ENCODE results near the gene CASQ1. TPM values are rescaled to one million over a fixed set of nuclear protein-coding genes. Genes with fewer than 3 reads are reported as not detected.
A peak's percentile ranks its signal among the peaks of the same experiment; 100 is the strongest.

The CASQ1 gene
- total and polyA plus RNA-seq, 9 of the 15 experiments (the other 6 are each of a cell fraction or from before 2014, with no cell fraction given), result not detected

GRCh38 chr1:160205242-160206035 is 15.1 kb downstream of the CASQ1 start, which contains the start of gene PEA15 (continued):
- TF ChIP-seq ZNF232 (CRISPR knock-in tag; IDR thresholded peaks at IDR 0.05) (no peak), TCF3 (CRISPR knock-in tag; IDR thresholded peaks at IDR 0.05) (0 out of 2 replicates have a peak, but pooled peaks have one; percentile 13), ZNF445 (CRISPR knock-in tag; IDR thresholded peaks at IDR 0.05; ENCODE audit: low read depth) (no peak), SLC30A9 (CRISPR knock-in tag; IDR thresholded peaks at IDR 0.05) (no peak), MBD2 (IDR thresholded peaks at IDR 0.05; ENCODE audit: borderline replicate concordance, low read depth) (no peak), GABPB2 (CRISPR knock-in tag; conservative IDR thresholded peaks at IDR 0.05) (no peak), ATF7 (IDR thresholded peaks at IDR 0.05) (peak; percentile 63), DMBX1 (CRISPR knock-in tag; IDR thresholded peaks at IDR 0.05; ENCODE audit: borderline replicate concordance) (no peak), ZBTB9 (CRISPR knock-in tag; IDR thresholded peaks at IDR 0.05) (no peak), JUNB (CRISPR knock-in tag; conservative IDR thresholded peaks at IDR 0.05) (no peak), ZNF583 (CRISPR knock-in tag; IDR thresholded peaks at IDR 0.05) (no peak), ATF4 (CRISPR knock-in tag; IDR thresholded peaks at IDR 0.05) (no peak), ZNF253 (CRISPR knock-in tag; conservative IDR thresholded peaks at IDR 0.05) (no peak), HMGN3 (IDR thresholded peaks at IDR 0.05; ENCODE audit: borderline replicate concordance, extremely low read depth, insufficient read length, low read depth, low read length) (no peak), GATAD2B (IDR thresholded peaks at IDR 0.05; ENCODE audit: borderline replicate concordance) (no peak), CEBPB (tag; IDR thresholded peaks at IDR 0.05) (no peak), NFE2 (IDR thresholded peaks at IDR 0.05; ENCODE audit: low read depth) (no peak), ZNF408 (CRISPR knock-in tag; IDR thresholded peaks at IDR 0.05; ENCODE audit: low read depth) (no peak), THAP7 (CRISPR knock-in tag; IDR thresholded peaks at IDR 0.05) (no peak), ZNF699 (CRISPR knock-in tag; IDR thresholded peaks at IDR 0.05; ENCODE audit: insufficient replicate concordance) (no peak), SIX5 (IDR thresholded peaks at IDR 0.05; ENCODE audit: borderline replicate concordance in 1 of 2, insufficient read depth in 1 of 2, low read depth in 1 of 2, low read length in 2 of 2) (no peak), CBX8 (IDR thresholded peaks at IDR 0.05; ENCODE audit: borderline replicate concordance, extremely low read depth, low read depth, low read length, poor library complexity, severe bottlenecking) (no peak), CTCF (IDR thresholded peaks at IDR 0.05 in 2 of 3, conservative IDR thresholded peaks at IDR 0.05 in 1 of 3; ENCODE audit: insufficient read depth in 2 of 3, low read depth in 1 of 3, low read length in 3 of 3) (no peak), HNRNPK (IDR thresholded peaks at IDR 0.05; ENCODE audit: low read depth, low read length, poor library complexity, severe bottlenecking) (no peak)

Measured in K562 (cell line).